HCT116 (cell line): ENCODE results near the gene XPNPEP2. TPM values are rescaled to one million over a fixed set of nuclear protein-coding genes. Genes with fewer than 3 reads are reported as not detected.

Experiments used
- ATAC-seq: fragments of 200-7000 bp; cut with Tn5 transposase; 2 replicates; pipeline ENCODE4 v1.9.1; 2020; ENCODE audit warnings: mild to moderate bottlenecking, moderate library complexity
- BruUV-seq: library from RNA; stranded (reverse); fragments of 400-500 nt; replicated peaks from 2 replicates; lab custom pipeline; 2021; lab: Mats Ljungman, UMichigan
- CTCF ChIA-PET: fragments of 300-600 bp; sonication (Branson Sonifier 250); formaldehyde crosslinking; loops from one replicate; lab custom pipeline; 2021; ENCODE audit warnings: antibody characterized with exemption; lab: Charles Lee
- POLR2A ChIA-PET: fragments of 300-600, 350-600 bp; sonication (Branson Sonifier 250); formaldehyde crosslinking; loops from one replicate; lab custom pipeline; 2021; ENCODE audit warnings: antibody characterized with exemption; lab: Charles Lee
- RAD21 ChIA-PET, 2 experiments: fragments of 300-600 bp; sonication (Branson Sonifier 250); formaldehyde crosslinking; loops; one replicate each; lab custom pipeline; 2023; ENCODE audit warnings: low total read pairs in 2 of 2; ENCODE audit not compliant: uncharacterized antibody in 2 of 2, unreplicated experiment in 2 of 2, low non-redundant PET in 1 of 2; lab: Charles Lee
- DNase-seq: peaks from one replicate; pipeline ENCODE4 v3.0.0-alpha.2; 2010; ENCODE audit warnings: low read depth, low spot score
- H2AFZ ChIP-seq: fragments of 200-600 bp; shearing (Covaris generic), sonication (generic); 2 replicates; pipeline ENCODE4 v1.6.1; 2017; ENCODE audit warnings: low read depth, mixed run types, mixed read lengths, antibody characterized with exemption, low read length; ENCODE audit not compliant: poor library complexity, severe bottlenecking
- H3K27ac ChIP-seq: 2 replicates; pipeline ENCODE4 v1.5.1; 2012; ENCODE audit warnings: low read depth, low read length
- H3K27me3 ChIP-seq: fragments of 200-600 bp; sonication (generic); 2 replicates; pipeline ENCODE4 v1.6.1; 2016; ENCODE audit warnings: mixed run types, low read length, mixed read lengths; ENCODE audit not compliant: insufficient read depth
- H3K36me3 ChIP-seq, 2 experiments: fragments of 200-500 bp in 1 of 2; fragments of 200-600 bp in 1 of 2; sonication (Bioruptor generic) in 1 of 2; sonication (generic) in 1 of 2; 2 replicates each; pipeline versions ENCODE4 v1.5.1 to v1.6.1; 2014 to 2016; ENCODE audit warnings: low read length in 2 of 2, inconsistent platforms in 1 of 2, mixed read lengths in 1 of 2, mixed run types in 1 of 2; ENCODE audit not compliant: insufficient read depth in 2 of 2, control insufficient read depth in 1 of 2
- H3K4me1 ChIP-seq, 2 experiments: fragments of 200-600 bp in 1 of 2; sonication (generic) in 1 of 2; 2 replicates each; pipeline versions ENCODE4 v1.5.1 to v1.6.1; 2012 to 2017; ENCODE audit warnings: low read length in 2 of 2, inconsistent platforms in 1 of 2, mild to moderate bottlenecking in 1 of 2, mixed read lengths in 1 of 2, mixed run types in 1 of 2, moderate library complexity in 1 of 2; ENCODE audit not compliant: insufficient read depth in 2 of 2, control insufficient read depth in 1 of 2
- H3K4me2 ChIP-seq: fragments of 200-600 bp; sonication (generic); 2 replicates; pipeline ENCODE4 v1.6.1; 2017; ENCODE audit warnings: mixed run types, low read length, mixed read lengths
- H3K4me3 ChIP-seq, 2 experiments: fragments of 200-600 bp in 1 of 2; sonication (generic) in 1 of 2; replicated peaks in 1 of 2; 2 replicates each; pipeline ENCODE4 v1.5.1; 2011 to 2016; ENCODE audit warnings: low read length in 2 of 2, control low read depth in 1 of 2, low read depth in 1 of 2, mild to moderate bottlenecking in 1 of 2, mixed read lengths in 1 of 2, mixed run types in 1 of 2
- H3K79me2 ChIP-seq: fragments of 200-600 bp; sonication (generic); 2 replicates; pipeline ENCODE4 v1.6.1; 2017; ENCODE audit warnings: mild to moderate bottlenecking, mixed run types, low read length, moderate library complexity, mixed read lengths; ENCODE audit not compliant: insufficient read depth
- H3K9ac ChIP-seq: fragments of 200-600 bp; sonication (generic); 2 replicates; pipeline ENCODE4 v1.6.1; 2016; ENCODE audit warnings: low read length, mixed read lengths
- H3K9me2 ChIP-seq: fragments of 200-600 bp; sonication (generic), shearing (Covaris generic); 2 replicates; pipeline ENCODE4 v1.6.1; 2017; ENCODE audit warnings: mixed run types, mild to moderate bottlenecking, moderate library complexity; ENCODE audit not compliant: insufficient read depth
- H3K9me3 ChIP-seq, 2 experiments: fragments of 200-500 bp in 1 of 2; fragments of 200-600 bp in 1 of 2; sonication (Bioruptor generic) in 1 of 2; sonication (generic) in 1 of 2; 2 replicates each; pipeline ENCODE4 v1.6.1; 2014 to 2017; ENCODE audit warnings: low read length in 2 of 2, mixed read lengths in 2 of 2, inconsistent platforms in 1 of 2, low read depth in 1 of 2, mild to moderate bottlenecking in 1 of 2, mixed run types in 1 of 2, moderate library complexity in 1 of 2; ENCODE audit not compliant: control insufficient read depth in 1 of 2, insufficient read depth in 1 of 2
- H4K20me1 ChIP-seq: fragments of 200-600 bp; sonication (generic), shearing (Covaris generic); 2 replicates; pipeline ENCODE4 v1.6.1; 2017; ENCODE audit warnings: mixed run types, mild to moderate bottlenecking, moderate library complexity; ENCODE audit not compliant: insufficient read depth
- CBX3 ChIP-seq: IDR thresholded peaks from 2 replicates; pipeline ENCODE4 v1.6.1; 2012; ENCODE audit warnings: low read depth
- ELF1 ChIP-seq: IDR thresholded peaks from 2 replicates; pipeline ENCODE4 v1.6.1; 2012; ENCODE audit warnings: low read depth, borderline replicate concordance
- EZH2 ChIP-seq: fragments of 200-600 bp; sonication (generic); IDR thresholded peaks from 2 replicates; pipeline ENCODE4 v1.6.1; 2017; ENCODE audit warnings: antibody characterized with exemption, mixed run types
- POLR2A ChIP-seq: IDR thresholded peaks from 2 replicates; pipeline ENCODE4 v1.7.0; 2011; ENCODE audit warnings: borderline replicate concordance; ENCODE audit not compliant: insufficient read depth, insufficient read length; ENCODE audit errors: extremely low read depth
- POLR2AphosphoS5 ChIP-seq: IDR thresholded peaks from 2 replicates; pipeline ENCODE4 v1.6.1; 2011; ENCODE audit warnings: mild to moderate bottlenecking, low read depth, low read length, moderate library complexity
- RAD21 ChIP-seq: IDR thresholded peaks from 2 replicates; pipeline ENCODE4 v1.6.1; 2012; ENCODE audit warnings: low read depth, mild to moderate bottlenecking
- SIN3A ChIP-seq: IDR thresholded peaks from 2 replicates; pipeline ENCODE4 v1.6.1; 2012; ENCODE audit warnings: low read depth
- SRF ChIP-seq: IDR thresholded peaks from 2 replicates; pipeline ENCODE4 v1.6.1; 2012; ENCODE audit warnings: low read depth
- TCF7L2 ChIP-seq: IDR thresholded peaks from 2 replicates; pipeline ENCODE4 v1.7.0; 2011; ENCODE audit warnings: borderline replicate concordance, inconsistent platforms; ENCODE audit not compliant: insufficient read depth, insufficient read length; ENCODE audit errors: extremely low read depth
- YY1 ChIP-seq: IDR thresholded peaks from 2 replicates; pipeline ENCODE4 v1.6.1; 2011; ENCODE audit warnings: low read length, low read depth, moderate library complexity, mild to moderate bottlenecking; ENCODE audit not compliant: insufficient replicate concordance; ENCODE audit errors: extremely low read depth
- ZFX ChIP-seq: fragments of 450-650 bp; IDR thresholded peaks from 2 replicates; pipeline ENCODE4 v1.6.1; 2017
- intact Hi-C: fragments of 100-400 bp; cut with micrococcal nuclease; formaldehyde crosslinking; loops from 2 replicates; pipeline ENCODE4 v1.10.0; 2022
- total RNA-seq: library from RNA; stranded (reverse); gene quantifications from one replicate; pipeline ENCODE4 v1.2.1, GENCODE V29; 2021; ENCODE audit not compliant: unreplicated experiment
- TF ChIP-seq, protein P1 (sequence below): IDR thresholded peaks from 2 replicates; pipeline ENCODE4 v1.6.1; 2012; ENCODE audit warnings: low read depth
- TF ChIP-seq, protein P2 (sequence below): IDR thresholded peaks from 2 replicates; pipeline ENCODE4 v1.6.1; 2012
- TF ChIP-seq, protein P3 (sequence below): IDR thresholded peaks from 2 replicates; pipeline ENCODE4 v1.6.1; 2011; ENCODE audit warnings: mild to moderate bottlenecking, low read length, moderate library complexity; ENCODE audit not compliant: insufficient replicate concordance; ENCODE audit errors: extremely low read depth
- TF ChIP-seq, protein P4 (sequence below): IDR thresholded peaks from 2 replicates; pipeline ENCODE4 v1.6.1; 2012
- TF ChIP-seq, protein P5 (sequence below), 3 experiments: fragments of 200-600 bp in 1 of 3; sonication (generic) in 1 of 3; IDR thresholded peaks in 2 of 3; conservative IDR thresholded peaks in 1 of 3; 2 replicates each; pipeline ENCODE4 v1.5.1; 2012 to 2017; ENCODE audit warnings: low read depth in 2 of 3, low read length in 2 of 3, antibody characterized with exemption in 1 of 3, borderline replicate concordance in 1 of 3, control low read depth in 1 of 3, mild to moderate bottlenecking in 1 of 3, mixed read lengths in 1 of 3, mixed run types in 1 of 3, moderate library complexity in 1 of 3; ENCODE audit not compliant: insufficient read depth in 1 of 3

XPNPEP2 gene
- total RNA-seq, 1 experiment from 2014 or later = not detected

DNA sequence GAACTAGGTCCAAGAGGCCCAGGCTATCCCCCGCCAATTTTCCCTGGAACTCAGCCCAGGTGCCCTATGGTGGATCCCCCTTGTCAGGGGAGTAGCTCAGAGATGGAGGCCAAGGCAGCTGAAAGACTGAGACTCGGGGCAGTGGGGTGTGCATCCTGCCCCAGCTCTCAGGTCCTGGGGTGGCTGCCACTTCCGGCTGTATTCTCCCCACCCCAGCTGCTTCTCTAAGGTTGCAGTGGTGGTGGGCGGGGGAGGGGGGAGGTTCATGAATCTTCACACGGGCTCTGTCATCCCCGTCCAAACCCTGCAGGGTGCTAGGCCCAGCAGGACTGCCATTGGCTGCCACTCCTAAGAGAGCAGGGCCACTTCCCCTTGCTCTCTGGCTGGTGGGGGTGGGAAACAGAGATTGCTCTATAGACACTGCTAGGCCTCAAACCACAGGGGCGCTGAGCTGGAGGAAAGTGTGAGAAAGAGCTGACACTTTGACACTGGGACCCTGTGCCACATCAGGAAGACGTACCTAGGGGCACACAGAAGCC lies 42.4 kb downstream of the XPNPEP2 start:
- CTCF ChIA-PET = no interaction called here
- no peaks in the 10 kb centered on the region for H3K9me2 ChIP-seq
- RAD21 ChIA-PET = no interaction called here
- no peaks in the 10 kb centered on the region for H3K9me3 ChIP-seq
- no peaks in the 10 kb centered on the region for H3K4me1 ChIP-seq
- TF ChIP-seq, protein P1, sequence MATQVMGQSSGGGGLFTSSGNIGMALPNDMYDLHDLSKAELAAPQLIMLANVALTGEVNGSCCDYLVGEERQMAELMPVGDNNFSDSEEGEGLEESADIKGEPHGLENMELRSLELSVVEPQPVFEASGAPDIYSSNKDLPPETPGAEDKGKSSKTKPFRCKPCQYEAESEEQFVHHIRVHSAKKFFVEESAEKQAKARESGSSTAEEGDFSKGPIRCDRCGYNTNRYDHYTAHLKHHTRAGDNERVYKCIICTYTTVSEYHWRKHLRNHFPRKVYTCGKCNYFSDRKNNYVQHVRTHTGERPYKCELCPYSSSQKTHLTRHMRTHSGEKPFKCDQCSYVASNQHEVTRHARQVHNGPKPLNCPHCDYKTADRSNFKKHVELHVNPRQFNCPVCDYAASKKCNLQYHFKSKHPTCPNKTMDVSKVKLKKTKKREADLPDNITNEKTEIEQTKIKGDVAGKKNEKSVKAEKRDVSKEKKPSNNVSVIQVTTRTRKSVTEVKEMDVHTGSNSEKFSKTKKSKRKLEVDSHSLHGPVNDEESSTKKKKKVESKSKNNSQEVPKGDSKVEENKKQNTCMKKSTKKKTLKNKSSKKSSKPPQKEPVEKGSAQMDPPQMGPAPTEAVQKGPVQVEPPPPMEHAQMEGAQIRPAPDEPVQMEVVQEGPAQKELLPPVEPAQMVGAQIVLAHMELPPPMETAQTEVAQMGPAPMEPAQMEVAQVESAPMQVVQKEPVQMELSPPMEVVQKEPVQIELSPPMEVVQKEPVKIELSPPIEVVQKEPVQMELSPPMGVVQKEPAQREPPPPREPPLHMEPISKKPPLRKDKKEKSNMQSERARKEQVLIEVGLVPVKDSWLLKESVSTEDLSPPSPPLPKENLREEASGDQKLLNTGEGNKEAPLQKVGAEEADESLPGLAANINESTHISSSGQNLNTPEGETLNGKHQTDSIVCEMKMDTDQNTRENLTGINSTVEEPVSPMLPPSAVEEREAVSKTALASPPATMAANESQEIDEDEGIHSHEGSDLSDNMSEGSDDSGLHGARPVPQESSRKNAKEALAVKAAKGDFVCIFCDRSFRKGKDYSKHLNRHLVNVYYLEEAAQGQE = no peak
- TF ChIP-seq RAD21 = no peak
- TF ChIP-seq SRF = no peak
- no peak for TF ChIP-seq ELF1
- TF ChIP-seq SIN3A = no peak
- no peak for TF ChIP-seq CBX3
- no peak for TF ChIP-seq EZH2
- TF ChIP-seq, protein P2, sequence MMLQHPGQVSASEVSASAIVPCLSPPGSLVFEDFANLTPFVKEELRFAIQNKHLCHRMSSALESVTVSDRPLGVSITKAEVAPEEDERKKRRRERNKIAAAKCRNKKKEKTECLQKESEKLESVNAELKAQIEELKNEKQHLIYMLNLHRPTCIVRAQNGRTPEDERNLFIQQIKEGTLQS = no peak
- TF ChIP-seq YY1 = no peak
- no peak for TF ChIP-seq ZFX
- TF ChIP-seq POLR2A = no peak
- TF ChIP-seq, protein P3, sequence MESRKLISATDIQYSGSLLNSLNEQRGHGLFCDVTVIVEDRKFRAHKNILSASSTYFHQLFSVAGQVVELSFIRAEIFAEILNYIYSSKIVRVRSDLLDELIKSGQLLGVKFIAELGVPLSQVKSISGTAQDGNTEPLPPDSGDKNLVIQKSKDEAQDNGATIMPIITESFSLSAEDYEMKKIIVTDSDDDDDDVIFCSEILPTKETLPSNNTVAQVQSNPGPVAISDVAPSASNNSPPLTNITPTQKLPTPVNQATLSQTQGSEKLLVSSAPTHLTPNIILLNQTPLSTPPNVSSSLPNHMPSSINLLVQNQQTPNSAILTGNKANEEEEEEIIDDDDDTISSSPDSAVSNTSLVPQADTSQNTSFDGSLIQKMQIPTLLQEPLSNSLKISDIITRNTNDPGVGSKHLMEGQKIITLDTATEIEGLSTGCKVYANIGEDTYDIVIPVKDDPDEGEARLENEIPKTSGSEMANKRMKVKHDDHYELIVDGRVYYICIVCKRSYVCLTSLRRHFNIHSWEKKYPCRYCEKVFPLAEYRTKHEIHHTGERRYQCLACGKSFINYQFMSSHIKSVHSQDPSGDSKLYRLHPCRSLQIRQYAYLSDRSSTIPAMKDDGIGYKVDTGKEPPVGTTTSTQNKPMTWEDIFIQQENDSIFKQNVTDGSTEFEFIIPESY = no peak
- TF ChIP-seq TCF7L2 = no peak
- TF ChIP-seq, protein P4, sequence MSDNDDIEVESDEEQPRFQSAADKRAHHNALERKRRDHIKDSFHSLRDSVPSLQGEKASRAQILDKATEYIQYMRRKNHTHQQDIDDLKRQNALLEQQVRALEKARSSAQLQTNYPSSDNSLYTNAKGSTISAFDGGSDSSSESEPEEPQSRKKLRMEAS = no peak
- TF ChIP-seq POLR2AphosphoS5 = no peak
- TF ChIP-seq, protein P5, sequence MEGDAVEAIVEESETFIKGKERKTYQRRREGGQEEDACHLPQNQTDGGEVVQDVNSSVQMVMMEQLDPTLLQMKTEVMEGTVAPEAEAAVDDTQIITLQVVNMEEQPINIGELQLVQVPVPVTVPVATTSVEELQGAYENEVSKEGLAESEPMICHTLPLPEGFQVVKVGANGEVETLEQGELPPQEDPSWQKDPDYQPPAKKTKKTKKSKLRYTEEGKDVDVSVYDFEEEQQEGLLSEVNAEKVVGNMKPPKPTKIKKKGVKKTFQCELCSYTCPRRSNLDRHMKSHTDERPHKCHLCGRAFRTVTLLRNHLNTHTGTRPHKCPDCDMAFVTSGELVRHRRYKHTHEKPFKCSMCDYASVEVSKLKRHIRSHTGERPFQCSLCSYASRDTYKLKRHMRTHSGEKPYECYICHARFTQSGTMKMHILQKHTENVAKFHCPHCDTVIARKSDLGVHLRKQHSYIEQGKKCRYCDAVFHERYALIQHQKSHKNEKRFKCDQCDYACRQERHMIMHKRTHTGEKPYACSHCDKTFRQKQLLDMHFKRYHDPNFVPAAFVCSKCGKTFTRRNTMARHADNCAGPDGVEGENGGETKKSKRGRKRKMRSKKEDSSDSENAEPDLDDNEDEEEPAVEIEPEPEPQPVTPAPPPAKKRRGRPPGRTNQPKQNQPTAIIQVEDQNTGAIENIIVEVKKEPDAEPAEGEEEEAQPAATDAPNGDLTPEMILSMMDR (IDR thresholded peaks at IDR 0.05 in 2 of 3, conservative IDR thresholded peaks at IDR 0.05 in 1 of 3; ENCODE audit: borderline replicate concordance in 1 of 3, insufficient read depth in 1 of 3, low read depth in 2 of 3, low read length in 2 of 3) = no peak
- H3K27me3 ChIP-seq = no peaks in the 10 kb centered on the region
- BruUV-seq = no TSS peak
- POLR2A ChIA-PET = no interaction called here
- intact Hi-C loops = no loop called here
- H3K9ac ChIP-seq = no peak overlapping the region
- no peaks in the 10 kb centered on the region for H4K20me1 ChIP-seq
- H3K4me2 ChIP-seq = no peak overlapping the region
- ATAC-seq = no peak
- no peak overlapping the region for H2AFZ ChIP-seq
- no peaks in the 10 kb centered on the region for H3K36me3 ChIP-seq
- no peak overlapping the region for H3K27ac ChIP-seq
- DNase-seq = no peak
- no peak overlapping the region for H3K4me3 ChIP-seq
- H3K79me2 ChIP-seq = no peaks in the 10 kb centered on the region
